Lung (tissue), 12 donors: Measurements from ENCODE around the gene ZNF777. TPM values are rescaled to one million over a fixed set of nuclear protein-coding genes. Genes with fewer than 3 reads are reported as not detected.

Experiments
- ATAC-seq: fragments of 200-7000 bp; cut with Tn5 transposase; one replicate; pipeline ENCODE4 v1.9.1; 2020; ENCODE audit warnings: moderate number of reproducible peaks; ENCODE audit not compliant: insufficient read depth, low FRiP score
- DNase-seq, 3 donors: peaks; one replicate each; pipeline ENCODE4 v3.0.0-alpha.2; 2013 to 2017
- H3K27ac ChIP-seq, 2 donors: one replicate each; pipeline ENCODE4 v1.5.1; 2013; ENCODE audit warnings: mild to moderate bottlenecking in 2 of 2, moderate library complexity in 2 of 2, control low read depth in 1 of 2, inconsistent platforms in 1 of 2, low read depth in 1 of 2, low read length in 1 of 2
- H3K27me3 ChIP-seq, 3 donors: one replicate each; pipeline ENCODE4 v1.5.1; 2013; ENCODE audit warnings: low read length in 2 of 3; ENCODE audit not compliant: control insufficient read depth in 3 of 3, insufficient read depth in 3 of 3
- H3K36me3 ChIP-seq, 4 donors: one replicate each; pipeline ENCODE4 v1.5.1; 2013; ENCODE audit warnings: low read length in 4 of 4, mild to moderate bottlenecking in 1 of 4, moderate library complexity in 1 of 4; ENCODE audit not compliant: control insufficient read depth in 4 of 4, insufficient read depth in 4 of 4
- H3K4me1 ChIP-seq, 5 donors: one replicate each; pipeline ENCODE4 v1.5.1; 2013; ENCODE audit warnings: low read length in 5 of 5, mild to moderate bottlenecking in 2 of 5, moderate library complexity in 1 of 5; ENCODE audit not compliant: control insufficient read depth in 5 of 5, insufficient read depth in 5 of 5
- H3K4me3 ChIP-seq: one replicate; pipeline ENCODE4 v1.5.1; 2013; ENCODE audit warnings: mild to moderate bottlenecking, control low read depth, moderate library complexity
- H3K9ac ChIP-seq, 2 donors: one replicate each; pipeline ENCODE4 v1.5.1; 2013; ENCODE audit warnings: low read length in 2 of 2, control low read depth in 1 of 2; ENCODE audit not compliant: insufficient read depth in 1 of 2
- H3K9me3 ChIP-seq, 4 donors: one replicate each; pipeline ENCODE4 v1.5.1; 2013; ENCODE audit warnings: low read length in 3 of 4, mild to moderate bottlenecking in 1 of 4, moderate library complexity in 1 of 4; ENCODE audit not compliant: control insufficient read depth in 4 of 4, insufficient read depth in 3 of 4
- CTCF ChIP-seq: IDR thresholded peaks from 2 replicates; pipeline ENCODE4 v1.5.1; 2012; ENCODE audit warnings: mild to moderate bottlenecking; ENCODE audit errors: control extremely low read depth, extremely low read depth
- WGBS, 2 donors: extraction: QIAGEN DNeasy Blood & Tissue Kit; methylation state at CpG; one replicate each; pipeline ENCODE4 v1.1.7; 2013; 5-methylcytosine and 5-hydroxymethylcytosine counted together
- polyA plus RNA-seq, 2 donors: library from polyadenylated mRNA; stranded (reverse); fragments of 200-250 nt; gene quantifications; one replicate each; pipeline ENCODE4 v1.2.1, GENCODE V29; 2013
- total RNA-seq, 2 donors: library from RNA; depleted of rRNA in 1 of 2; stranded (reverse); fragments of >200 nt in 1 of 2; gene quantifications; one replicate each; pipeline ENCODE4 v1.2.1, GENCODE V29; 2014 to 2021
- donor health status: control.
- donor health status: control.
- donor health status: Bipolar disorder and iron deficiency.
- donor health status: healthy.
- donor health status: DM: yes; HTN: yes; CAD: no.

ZNF777 gene
- total and polyA plus RNA-seq, 4 donors: 7.6 to 12.3 (median 8.6) TPM

GRCh38 chr7:149404825-149405224 lies 56.0 kb downstream of the ZNF777 start:
- Histone ChIP-seq H3K27me3 (peaks cover 0 to 6% (median 0%) of the 10 kb centered on the region in 3 donors), H3K4me3 (no peak overlapping the region), H3K9ac (no peak overlapping the region), H3K9me3 (peaks cover 0 to 5% (median 0%) of the 10 kb centered on the region in 4 donors), H3K4me1 (peaks cover 0 to 2% (median 0%) of the 10 kb centered on the region in 5 donors), H3K27ac (no peak overlapping the region), H3K36me3 (no peaks in the 10 kb centered on the region)
- DNase-seq (no peak), ATAC-seq (no peak)
- 81 to 90% methylated on average over 6 of the region's 6 CpGs for WGBS, 2 donors
- no peak for TF ChIP-seq CTCF

- 90 to 92% methylated on average over 12 of the region's 12 CpGs for WGBS, 2 donors
- no peak for TF ChIP-seq CTCF
- no peak for ATAC-seq
These were observed 56.5 kb downstream of the ZNF777 start for GRCh38 chr7:149404396-149404795.

GRCh38 chr7:149398195-149398820 lies 62.6 kb downstream of the ZNF777 start:
- no peak for ATAC-seq
- no peaks in the 10 kb centered on the region for H3K36me3 ChIP-seq

More at GRCh38 chr7:149404396-149404795, 56.5 kb downstream of the ZNF777 start:
- Histone ChIP-seq H3K36me3 (no peaks in the 10 kb centered on the region), H3K4me3 (no peak overlapping the region), H3K9ac (no peak overlapping the region), H3K27me3 (peaks cover 0 to 6% (median 0%) of the 10 kb centered on the region in 3 donors), H3K4me1 (peaks cover 0 to 2% (median 0%) of the 10 kb centered on the region in 5 donors), H3K9me3 (peaks cover 0 to 5% (median 0%) of the 10 kb centered on the region in 4 donors), H3K27ac (no peak overlapping the region)
- DNase-seq: no peak

More at GRCh38 chr7:149398195-149398820, 62.6 kb downstream of the ZNF777 start:
- H3K27me3 ChIP-seq: peaks cover 0 to 12% (median 0%) of the 10 kb centered on the region in 3 donors
- 79 to 85% methylated on average over 22 of the region's 22 CpGs for WGBS, 2 donors
- H3K9ac ChIP-seq: no peak overlapping the region
- no peak overlapping the region for H3K27ac ChIP-seq
- H3K4me1 ChIP-seq: peaks cover 0 to 2% (median 0%) of the 10 kb centered on the region in 5 donors
- TF ChIP-seq CTCF: no peak
- peaks cover 0 to 7% (median 4%) of the 10 kb centered on the region in 4 donors for H3K9me3 ChIP-seq
- no peak for DNase-seq
- H3K4me3 ChIP-seq: no peak overlapping the region
